MM.1S (cell line): ENCODE data around the gene ABCA9.

Source experiments
- DNase-seq: peaks from one replicate; pipeline ENCODE4 v3.0.0-alpha.2; 2015
- H2AFZ ChIP-seq: fragments of 300-600 bp; sonication (generic); 2 replicates; pipeline ENCODE4 v1.6.0; 2016; ENCODE audit warnings: antibody characterized with exemption, low read length
- H3F3A ChIP-seq: fragments of 300-600 bp; sonication (generic); 2 replicates; pipeline ENCODE4 v1.6.1; 2016; ENCODE audit warnings: mild to moderate bottlenecking, antibody characterized with exemption, low read length, moderate library complexity, mixed read lengths; ENCODE audit not compliant: insufficient read depth
- H3K27ac ChIP-seq: fragments of 300-600 bp; sonication (generic); 2 replicates; pipeline ENCODE4 v1.5.1; 2016; ENCODE audit warnings: mild to moderate bottlenecking, low read length
- H3K27me3 ChIP-seq: fragments of 300-600 bp; sonication (generic); replicated peaks from 2 replicates; pipeline ENCODE4 v1.6.0; 2016; ENCODE audit warnings: low read length; ENCODE audit not compliant: insufficient read depth
- H3K36me3 ChIP-seq: fragments of 300-600 bp; sonication (generic); replicated peaks from 2 replicates; pipeline ENCODE4 v1.6.1; 2016; ENCODE audit warnings: mild to moderate bottlenecking, low read length, mixed read lengths; ENCODE audit not compliant: insufficient read depth
- H3K4me1 ChIP-seq: fragments of 300-600 bp; sonication (generic); 2 replicates; pipeline ENCODE4 v1.6.1; 2016; ENCODE audit warnings: low read length, mixed read lengths
- H3K4me2 ChIP-seq: fragments of 300-600 bp; sonication (generic); 2 replicates; pipeline ENCODE4 v1.6.0; 2016; ENCODE audit warnings: low read depth, low read length
- H3K4me3 ChIP-seq: fragments of 300-600 bp; sonication (generic); 2 replicates; pipeline ENCODE4 v1.5.1; 2016; ENCODE audit warnings: low read length, mixed read lengths
- H3K79me2 ChIP-seq: fragments of 300-600 bp; sonication (generic); 2 replicates; pipeline ENCODE4 v1.6.1; 2016; ENCODE audit warnings: mixed run types, low read length, mixed read lengths
- H3K9ac ChIP-seq: fragments of 300-600 bp; sonication (generic); 2 replicates; pipeline ENCODE4 v1.6.1; 2016; ENCODE audit warnings: low read length, mixed read lengths
- H3K9me2 ChIP-seq: fragments of 300-600 bp; sonication (generic); replicated peaks from 2 replicates; pipeline ENCODE4 v1.6.1; 2016; ENCODE audit warnings: mild to moderate bottlenecking, low read length, mixed read lengths; ENCODE audit not compliant: insufficient read depth
- H3K9me3 ChIP-seq: fragments of 300-600 bp; sonication (generic); replicated peaks from 2 replicates; pipeline ENCODE4 v1.6.1; 2016; ENCODE audit warnings: mild to moderate bottlenecking, low read length, mixed read lengths; ENCODE audit not compliant: insufficient read depth
- H4K20me1 ChIP-seq: fragments of 300-600 bp; sonication (generic); 2 replicates; pipeline ENCODE4 v1.6.1; 2016; ENCODE audit warnings: mild to moderate bottlenecking, low read length, moderate library complexity, mixed read lengths; ENCODE audit not compliant: insufficient read depth
- CTCF ChIP-seq: fragments of 300-600 bp; sonication (generic); IDR thresholded peaks from 2 replicates; pipeline ENCODE4 v1.5.1; 2016; ENCODE audit warnings: antibody characterized with exemption, low read length, mixed read lengths
- EZH2 ChIP-seq: fragments of 300-600 bp; sonication (generic); optimal IDR thresholded peaks from 2 replicates; pipeline ENCODE3; 2017; ENCODE audit warnings: low read depth, mild to moderate bottlenecking, antibody characterized with exemption, low read length, mixed read lengths
- EZH2phosphoT487 ChIP-seq: fragments of 300-600 bp; sonication (generic); IDR thresholded peaks from 2 replicates; pipeline ENCODE4 v1.6.1; 2018; ENCODE audit warnings: antibody characterized with exemption, low read length

The ABCA9 gene

GRCh38 chr17:69065113-69065512, 4.4 kb upstream of the ABCA9 start:
- Histone ChIP-seq H3K4me2 (no peak overlapping the region), H3F3A (no peaks in the 10 kb centered on the region), H2AFZ (no peak overlapping the region), H3K36me3 (no peaks in the 10 kb centered on the region), H3K9ac (no peak overlapping the region), H4K20me1 (no peaks in the 10 kb centered on the region), H3K27ac (no peak overlapping the region), H3K9me2 (no peaks in the 10 kb centered on the region), H3K27me3 (no peaks in the 10 kb centered on the region), H3K4me3 (no peak overlapping the region), H3K4me1 (peaks cover 23% of the 10 kb centered on the region), H3K79me2 (no peaks in the 10 kb centered on the region), H3K9me3 (no peaks in the 10 kb centered on the region)
- DNase-seq, result no peak
- TF ChIP-seq EZH2phosphoT487, result no peak
- TF ChIP-seq CTCF, result no peak
- no peak for TF ChIP-seq EZH2

GRCh38 chr17:69064476-69064875, 3.7 kb upstream of the ABCA9 start:
- no peak for DNase-seq
- Histone ChIP-seq H3F3A (no peaks in the 10 kb centered on the region), H3K9me3 (no peaks in the 10 kb centered on the region), H3K4me2 (no peak overlapping the region), H3K36me3 (no peaks in the 10 kb centered on the region), H3K9ac (no peak overlapping the region), H3K4me1 (peaks cover 19% of the 10 kb centered on the region), H3K9me2 (no peaks in the 10 kb centered on the region), H3K4me3 (no peak overlapping the region), H2AFZ (no peak overlapping the region), H3K27me3 (no peaks in the 10 kb centered on the region), H3K27ac (no peak overlapping the region), H4K20me1 (no peaks in the 10 kb centered on the region), H3K79me2 (no peaks in the 10 kb centered on the region)
- no peak for TF ChIP-seq CTCF
- no peak for TF ChIP-seq EZH2phosphoT487
- TF ChIP-seq EZH2, result no peak

- Histone ChIP-seq H3K27me3 (no peaks in the 10 kb centered on the region), H4K20me1 (no peaks in the 10 kb centered on the region), H3K9ac (no peak overlapping the region), H3K4me3 (no peak overlapping the region), H3K4me1 (peaks cover 14% of the 10 kb centered on the region), H3K27ac (no peak overlapping the region), H2AFZ (no peak overlapping the region), H3K4me2 (no peak overlapping the region), H3K9me2 (no peaks in the 10 kb centered on the region), H3K9me3 (no peaks in the 10 kb centered on the region), H3K36me3 (no peaks in the 10 kb centered on the region), H3K79me2 (no peaks in the 10 kb centered on the region), H3F3A (no peaks in the 10 kb centered on the region)
- DNase-seq, result no peak
- TF ChIP-seq EZH2 (no peak), CTCF (no peak), EZH2phosphoT487 (no peak)
These were observed 3.3 kb upstream of the ABCA9 start for GRCh38 chr17:69064001-69064400.
